Transverse colon (tissue), 4 donors: ENCODE measurements around the gene PRDX2. TPM values are rescaled to one million over a fixed set of nuclear protein-coding genes. Genes with fewer than 3 reads are reported as not detected.
A peak's percentile ranks its signal among the peaks of the same experiment; 100 is the strongest.

Experiments used
- DNase-seq: peaks from one replicate; pipeline ENCODE4 v3.0.0-alpha.2; 2019
- H3K27ac ChIP-seq, 4 donors: fragments of 200-600 bp; sonication (generic); 2 replicates each; pipeline ENCODE4 v1.5.1; 2016 to 2018; ENCODE audit warnings: inconsistent platforms in 4 of 4
- H3K27me3 ChIP-seq: fragments of 200-600 bp; sonication (generic); 2 replicates; pipeline ENCODE4 v1.5.1; 2017; ENCODE audit warnings: inconsistent platforms
- H3K36me3 ChIP-seq, 4 donors: fragments of 200-600 bp; sonication (generic); 2 replicates each; pipeline ENCODE4 v1.5.1; 2017 to 2019; ENCODE audit warnings: inconsistent platforms in 4 of 4
- H3K4me1 ChIP-seq, 4 donors: fragments of 200-600 bp; sonication (generic); 2 replicates each; pipeline ENCODE4 v1.5.1; 2017 to 2020; ENCODE audit warnings: inconsistent platforms in 4 of 4
- H3K4me3 ChIP-seq, 4 donors: fragments of 200-600 bp; sonication (generic); 1 replicate in 1 of 4; 2 replicates in 3 of 4; pipeline versions ENCODE4 v1.5.1 to v1.6.1; 2017 to 2019; ENCODE audit warnings: inconsistent platforms in 4 of 4
- H3K9me3 ChIP-seq, 2 donors: fragments of 200-600 bp; sonication (generic); 2 replicates each; pipeline ENCODE4 v1.5.1; 2017 to 2019; ENCODE audit warnings: inconsistent platforms in 2 of 2
- CTCF ChIP-seq, 5 experiments: fragments of 200-600 bp in 3 of 5; fragments of 450-650 bp in 2 of 5; sonication (generic) in 3 of 5; IDR thresholded peaks; 1 replicate in 2 of 5; 2 replicates in 3 of 5; pipeline ENCODE4 v1.5.1; 2016 to 2017; ENCODE audit warnings: antibody characterized with exemption in 5 of 5, inconsistent platforms in 3 of 5, mild to moderate bottlenecking in 2 of 5, moderate library complexity in 1 of 5
- EP300 ChIP-seq: sonication (generic); formaldehyde crosslinking; IDR thresholded peaks from one replicate; pipeline ENCODE4 v1.6.1; 2017; ENCODE audit warnings: antibody characterized with exemption, low read depth
- POLR2A ChIP-seq: fragments of 450-650 bp; IDR thresholded peaks from one replicate; pipeline ENCODE4 v1.6.1; 2016; ENCODE audit warnings: antibody characterized with exemption, mild to moderate bottlenecking, moderate library complexity
- POLR2AphosphoS5 ChIP-seq, 3 donors: sonication (generic); formaldehyde crosslinking; IDR thresholded peaks; one replicate each; pipeline ENCODE4 v1.6.1; 2016; ENCODE audit warnings: antibody characterized with exemption in 3 of 3
- WGBS, 2 donors: methylation state at CpG; one replicate each; pipeline ENCODE4 v1.1.5; 2018; ENCODE audit warnings: low coverage in 1 of 2; 5-methylcytosine and 5-hydroxymethylcytosine counted together
- in situ Hi-C, 4 donors: fragments of 200-750 bp; cut with MboI; loops; one replicate each; pipeline versions ENCODE4 v1.15.0 to v1.15.1; 2017; ENCODE audit warnings: low sequenced_read_pairs in 3 of 4, low pct_ligation_motif_present in 1 of 4, low pct_unique_long_range_greater_than_20kb in 1 of 4
- intact Hi-C: fragments of 100-400 bp; cut with DNase I; formaldehyde crosslinking; loops from one replicate; pipeline ENCODE4 v1.15.1; 2023; ENCODE audit warnings: low total_unique reads
- total RNA-seq, 4 donors: library from RNA; depleted of rRNA; stranded (reverse); fragments of >200 nt; gene quantifications; one replicate each; pipeline ENCODE4 v1.1.0, GENCODE V29; 2016

PRDX2 gene
- total RNA-seq, 4 donors from 2014 or later: 172 to 357 (median 198) TPM

DNA sequence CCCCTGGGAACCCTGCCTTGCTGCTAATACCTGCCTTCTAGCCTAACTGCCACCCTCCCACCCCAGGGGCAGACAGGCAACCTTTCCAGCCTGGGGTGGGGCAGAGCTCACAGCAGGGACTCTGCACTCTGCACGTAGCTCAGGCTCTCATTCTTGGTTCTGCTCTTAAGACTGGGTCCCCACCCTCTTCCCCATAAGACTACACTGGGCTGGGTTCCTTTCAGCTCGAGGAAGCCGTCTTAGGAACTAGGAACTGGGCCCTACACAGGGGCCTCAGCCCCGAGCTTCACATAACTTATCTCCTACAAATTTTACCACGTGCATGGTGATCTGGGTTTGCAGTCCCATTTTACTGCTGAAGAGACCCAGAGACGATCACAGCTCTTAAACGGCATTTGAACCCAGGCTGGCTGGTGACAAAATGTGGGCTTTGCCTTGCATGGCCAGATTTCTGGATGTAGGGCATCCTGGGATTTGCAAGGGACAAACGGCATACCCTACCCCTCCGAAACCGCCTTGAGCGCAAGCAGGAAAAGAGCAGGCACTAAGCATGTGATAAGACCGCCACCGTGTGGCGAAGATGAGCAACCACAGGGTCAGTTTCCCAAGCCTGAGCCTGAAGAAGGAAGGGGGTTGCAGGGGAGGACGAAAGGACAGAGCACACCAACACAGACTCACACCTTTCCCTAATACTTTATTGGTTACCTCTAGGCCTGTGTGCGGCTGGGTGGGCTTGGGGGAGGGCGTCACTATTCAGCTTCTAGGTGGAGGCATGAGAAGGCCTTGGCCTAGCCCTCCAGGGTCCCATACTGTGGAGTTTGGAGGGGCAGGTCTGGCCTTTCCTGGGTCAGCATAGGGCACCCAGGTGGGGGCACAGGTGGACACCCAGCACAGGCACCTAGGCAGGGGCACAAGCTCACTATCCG, 5.2 kb downstream of the PRDX2 start:
- TF ChIP-seq POLR2AphosphoS5 (IDR thresholded peaks at IDR 0.05) (peak in 2 of 3 donors; percentile 66 to 85), EP300 (no peak), CTCF (IDR thresholded peaks at IDR 0.05) (peak; percentile 93 to 100 (median 96)), POLR2A (peak; percentile 72)
- 0 to 4% methylated on average over 8 to 18 of the region's 18 CpGs for WGBS, 2 donors
- peaks cover 12 to 43% (median 25%) of the 10 kb centered on the region in 4 donors for H3K4me1 ChIP-seq
- no peaks in the 10 kb centered on the region for H3K9me3 ChIP-seq
- intact Hi-C loops (loop anchor here (1.0 kb wide), 1 partner anchor 19 kb away; no protein-coding TSS in a partner anchor), in situ Hi-C loops (no loop called here)
- H3K27me3 ChIP-seq: no peaks in the 10 kb centered on the region
- peak overlapping the region in 1 of 4 donors; percentile 32 for H3K4me3 ChIP-seq
- peak; percentile 85 for DNase-seq
- no peaks in the 10 kb centered on the region for H3K36me3 ChIP-seq
- peak overlapping the region; percentile 97 to 99 (median 98) for H3K27ac ChIP-seq

DNA sequence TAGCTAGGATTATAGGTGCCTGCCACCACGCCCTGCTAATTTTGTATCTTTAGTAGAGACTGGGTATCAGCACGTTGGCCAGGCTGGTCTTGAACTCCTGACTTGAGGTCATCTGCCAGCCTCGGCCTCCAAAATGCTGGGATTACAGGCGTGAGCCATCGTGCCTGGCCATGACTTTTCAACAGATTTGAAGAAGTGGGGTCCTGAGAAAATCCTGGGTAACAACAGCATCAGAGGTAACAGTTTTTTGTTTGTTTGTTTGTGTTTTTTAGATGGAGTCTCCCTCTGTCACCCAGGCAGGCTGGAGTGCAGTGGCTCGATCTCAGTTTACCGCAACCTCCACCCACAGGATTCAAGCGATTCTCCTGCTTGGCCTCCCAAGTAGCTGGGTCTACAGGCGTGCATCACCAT, 6.6 kb downstream of the PRDX2 start:
- 89 to 100% methylated on average over 2 to 9 of the region's 9 CpGs for WGBS, 2 donors
- Histone ChIP-seq H3K9me3 (no peaks in the 10 kb centered on the region), H3K36me3 (no peaks in the 10 kb centered on the region), H3K4me3 (no peak overlapping the region), H3K4me1 (peaks cover 7 to 40% (median 26%) of the 10 kb centered on the region in 4 donors), H3K27me3 (no peaks in the 10 kb centered on the region), H3K27ac (peak overlapping the region; percentile 97 to 99 (median 98))
- DNase-seq: no peak
- intact Hi-C loops: no loop called here
- in situ Hi-C loops: no loop called here
- TF ChIP-seq CTCF (IDR thresholded peaks at IDR 0.05) (no peak), POLR2AphosphoS5 (IDR thresholded peaks at IDR 0.05) (peak in 1 of 3 donors; percentile 54), POLR2A (no peak), EP300 (no peak)

- Histone ChIP-seq H3K4me1 (peaks cover 7 to 39% (median 26%) of the 10 kb centered on the region in 4 donors), H3K36me3 (no peaks in the 10 kb centered on the region), H3K9me3 (no peaks in the 10 kb centered on the region), H3K4me3 (peak overlapping the region; percentile 42 to 90 (median 87)), H3K27me3 (no peaks in the 10 kb centered on the region), H3K27ac (peak overlapping the region; percentile 97 to 99 (median 98))
- no peak for DNase-seq
- in situ Hi-C loops: no loop called here
- WGBS, 2 donors: 52 to 64% methylated on average over 4 to 7 of the region's 7 CpGs
- intact Hi-C loops: no loop called here
- peak in 1 of 3 donors; percentile 42 for TF ChIP-seq POLR2AphosphoS5 (IDR thresholded peaks at IDR 0.05)
- no peak for TF ChIP-seq POLR2A
- TF ChIP-seq CTCF (IDR thresholded peaks at IDR 0.05): no peak
Observed at GRCh38 chr19:12794196-12794941, 7.2 kb downstream of the PRDX2 start.
